Panc1 (cell line): ENCODE results near the gene GRIP2. TPM values are rescaled to one million over a fixed set of nuclear protein-coding genes. Genes with fewer than 3 reads are reported as not detected.
"Not testable (repeated sequence)": the region's sequence is repeated elsewhere in the genome, so short reads cannot be mapped to it uniquely, and the experiment has no call there.

Experiments
- ATAC-seq: fragments of 200-7000 bp; cut with Tn5 transposase; 2 replicates; pipeline ENCODE4 v1.9.1; 2020; ENCODE audit warnings: mild to moderate bottlenecking, moderate library complexity
- BruUV-seq: library from RNA; stranded (reverse); fragments of 400-500 nt; replicated peaks from 2 replicates; lab custom pipeline; 2021; lab: Mats Ljungman, UMichigan
- CTCF ChIA-PET: fragments of 300-600 bp; sonication (Branson Sonifier 250); formaldehyde crosslinking; loops from one replicate; lab custom pipeline; 2022; ENCODE audit warnings: antibody characterized with exemption; lab: Charles Lee
- POLR2A ChIA-PET: fragments of 300-600 bp; sonication (Branson Sonifier 250); formaldehyde crosslinking; loops from one replicate; lab custom pipeline; 2022; ENCODE audit warnings: antibody characterized with exemption; lab: Charles Lee
- DNase-seq: peaks from one replicate; pipeline ENCODE4 v3.0.0-alpha.2; 2010; ENCODE audit warnings: low read depth, low spot score
- H3K27ac ChIP-seq: 2 replicates; pipeline ENCODE4 v1.5.1; 2011; ENCODE audit warnings: mild to moderate bottlenecking, low read length, inconsistent platforms
- H3K27me3 ChIP-seq: fragments of 200-500 bp; sonication (Bioruptor generic); 2 replicates; pipeline ENCODE4 v1.6.0; 2014; ENCODE audit warnings: low read length, inconsistent platforms; ENCODE audit not compliant: control insufficient read depth, insufficient read depth
- H3K36me3 ChIP-seq: fragments of 200-500 bp; sonication (Bioruptor generic); 2 replicates; pipeline ENCODE4 v1.5.1; 2014; ENCODE audit warnings: inconsistent platforms, mild to moderate bottlenecking, low read length, moderate library complexity; ENCODE audit not compliant: control insufficient read depth, insufficient read depth
- H3K4me1 ChIP-seq: 2 replicates; pipeline ENCODE4 v1.5.1; 2011; ENCODE audit warnings: inconsistent platforms, mild to moderate bottlenecking, low read length, moderate library complexity; ENCODE audit not compliant: control insufficient read depth, insufficient read depth
- H3K4me3 ChIP-seq, 2 experiments: 2 replicates each; pipeline ENCODE4 v1.5.1; 2011 to 2012; ENCODE audit warnings: low read depth in 2 of 2, low read length in 2 of 2, mild to moderate bottlenecking in 2 of 2, inconsistent platforms in 1 of 2, moderate library complexity in 1 of 2
- H3K9me3 ChIP-seq: fragments of 200-500 bp; sonication (Bioruptor generic); 2 replicates; pipeline ENCODE4 v1.5.1; 2014; ENCODE audit warnings: low read depth, mild to moderate bottlenecking, inconsistent platforms, low read length, moderate library complexity; ENCODE audit not compliant: control insufficient read depth, insufficient read depth
- CTCF ChIP-seq: fragments of 450-650 bp; IDR thresholded peaks from 2 replicates; pipeline ENCODE4 v1.5.1; 2017; ENCODE audit warnings: mild to moderate bottlenecking
- POLR2AphosphoS5 ChIP-seq: IDR thresholded peaks from 2 replicates; pipeline ENCODE4 v1.6.1; 2012; ENCODE audit warnings: mild to moderate bottlenecking, low read depth, low read length, moderate library complexity
- REST ChIP-seq, 2 experiments: IDR thresholded peaks; 2 replicates each; pipeline ENCODE4 v1.6.1; 2011 to 2012; ENCODE audit warnings: low read depth in 2 of 2, control low read depth in 1 of 2, low read length in 1 of 2, mild to moderate bottlenecking in 1 of 2, moderate library complexity in 1 of 2; ENCODE audit not compliant: insufficient read depth in 1 of 2
- SIN3A ChIP-seq: IDR thresholded peaks from 2 replicates; pipeline ENCODE4 v1.6.1; 2012; ENCODE audit warnings: low read depth, mild to moderate bottlenecking, low read length, moderate library complexity, borderline replicate concordance; ENCODE audit not compliant: insufficient read depth
- TCF7L2 ChIP-seq: IDR thresholded peaks from 2 replicates; pipeline ENCODE4 v1.6.1; 2011; ENCODE audit warnings: mild to moderate bottlenecking, low read depth, low read length, inconsistent platforms
- in situ Hi-C: cut with HindIII; loops from 2 replicates; pipeline ENCODE4 v1.10.0; 2016; ENCODE audit warnings: low sequenced_read_pairs, low pct_unique_long_range_greater_than_20kb
- intact Hi-C: fragments of 100-400 bp; cut with micrococcal nuclease; formaldehyde crosslinking; loops from one replicate; pipeline ENCODE4 v1.10.0; 2022; ENCODE audit not compliant: unreplicated experiment
- total RNA-seq: library from RNA; stranded (reverse); gene quantifications from one replicate; pipeline ENCODE4 v1.2.1, GENCODE V29; 2021; ENCODE audit not compliant: unreplicated experiment

GRIP2 gene
- total RNA-seq, 1 experiment from 2014 or later: 6.5 TPM

- in situ Hi-C loops (no loop called here), intact Hi-C loops (no loop called here)
- no TSS peak for BruUV-seq
- ChIA-PET POLR2A (no interaction called here), CTCF (no interaction called here)
- no peaks in the 10 kb centered on the region for H3K9me3 ChIP-seq
- DNase-seq (no peak), ATAC-seq (no peak)
- no peaks in the 10 kb centered on the region for H3K4me1 ChIP-seq
- H3K27me3 ChIP-seq: no peaks in the 10 kb centered on the region
- no peaks in the 10 kb centered on the region for H3K36me3 ChIP-seq
- no peak overlapping the region for H3K27ac ChIP-seq
- TF ChIP-seq TCF7L2 (no peak), REST (IDR thresholded peaks at IDR 0.05; ENCODE audit: insufficient read depth in 1 of 2, low read depth in 2 of 2, low read length in 1 of 2) (no peak), SIN3A (no peak), POLR2AphosphoS5 (no peak), CTCF (no peak)
- no peak overlapping the region for H3K4me3 ChIP-seq
These were observed 23.3 kb downstream of the GRIP2 start for GRCh38 chr3:14516738-14517345.

GRCh38 chr3:14515526-14515925 is 24.6 kb downstream of the GRIP2 start:
- POLR2A ChIA-PET, DNase-seq, intact Hi-C loops: not testable (repeated sequence)

GRCh38 chr3:14514323-14514720 is 25.8 kb downstream of the GRIP2 start:
- DNase-seq (no peak), ATAC-seq (no peak)
- H3K27ac ChIP-seq: no peak overlapping the region
- no peaks in the 10 kb centered on the region for H3K27me3 ChIP-seq
- no peaks in the 10 kb centered on the region for H3K9me3 ChIP-seq
- ChIA-PET POLR2A (no interaction called here), CTCF (interaction anchor here (0.6 kb wide), 1 partner anchor 137 kb away, joined by 3 read pairs; no protein-coding TSS in a partner anchor)
- in situ Hi-C loops (no loop called here), intact Hi-C loops (no loop called here)
- TF ChIP-seq TCF7L2: no peak
- TF ChIP-seq SIN3A: no peak
- TF ChIP-seq POLR2AphosphoS5: no peak
- no peak for TF ChIP-seq CTCF
- no peak for TF ChIP-seq REST (IDR thresholded peaks at IDR 0.05; ENCODE audit: insufficient read depth in 1 of 2, low read depth in 2 of 2, low read length in 1 of 2)
- no peaks in the 10 kb centered on the region for H3K36me3 ChIP-seq
- no peak overlapping the region for H3K4me3 ChIP-seq
- no peaks in the 10 kb centered on the region for H3K4me1 ChIP-seq
- BruUV-seq: no TSS peak

More at GRCh38 chr3:14515526-14515925, 24.6 kb downstream of the GRIP2 start:
- CTCF ChIA-PET, ATAC-seq, H3K4me3 ChIP-seq, BruUV-seq, in situ Hi-C loops, H3K27me3 ChIP-seq, H3K27ac ChIP-seq, H3K9me3 ChIP-seq, H3K36me3 ChIP-seq, H3K4me1 ChIP-seq: not testable (repeated sequence)
